CD4-positive, alpha-beta T cell treated with Interleukin-4 for 4 hours (primary cell): Measurements from ENCODE around the gene SWAP70.

Experiments
- DNase-seq: peaks from one replicate; pipeline ENCODE4 v3.0.0-alpha.2; 2020

Gene SWAP70

DNA sequence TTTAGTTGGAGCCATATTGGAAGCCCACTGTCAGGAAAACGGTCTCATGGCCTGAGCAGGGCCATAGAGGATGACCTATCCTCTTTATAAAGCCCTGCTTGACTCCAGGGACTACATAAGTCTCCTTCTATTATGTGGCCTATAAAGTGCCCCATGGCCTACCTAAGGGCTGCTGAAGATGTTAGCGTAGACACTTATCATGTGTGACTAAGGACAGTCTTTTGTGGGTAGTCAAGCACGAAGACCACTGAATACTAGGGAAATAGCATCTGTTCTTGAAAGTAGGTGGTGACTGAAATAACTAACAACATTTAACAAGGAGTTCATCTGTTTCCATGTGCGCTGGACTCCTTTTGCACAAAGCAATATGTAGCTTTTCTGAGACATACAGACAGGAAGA lies 117.1 kb downstream of the SWAP70 start:
- DNase-seq: no peak

DNA sequence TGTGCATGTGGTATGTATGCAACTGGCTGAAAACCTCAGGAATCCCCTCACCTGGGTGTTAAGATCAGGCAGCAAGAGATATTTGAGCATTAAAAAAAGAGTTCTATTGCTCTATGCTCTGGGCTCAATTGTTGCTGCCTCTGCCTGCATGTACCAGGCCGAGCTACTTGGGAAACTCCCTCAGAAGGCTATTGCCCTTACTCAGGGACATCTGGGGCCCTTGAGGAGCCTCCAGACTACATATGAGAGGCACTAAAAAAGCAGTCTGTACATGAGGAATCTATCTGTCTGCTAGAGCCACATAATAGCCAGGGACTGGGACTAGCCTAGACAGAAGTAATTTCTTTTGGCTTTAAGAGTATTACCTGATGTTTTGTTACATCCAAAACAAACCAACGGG lies 120.1 kb downstream of the SWAP70 start:
- DNase-seq: no peak

DNA sequence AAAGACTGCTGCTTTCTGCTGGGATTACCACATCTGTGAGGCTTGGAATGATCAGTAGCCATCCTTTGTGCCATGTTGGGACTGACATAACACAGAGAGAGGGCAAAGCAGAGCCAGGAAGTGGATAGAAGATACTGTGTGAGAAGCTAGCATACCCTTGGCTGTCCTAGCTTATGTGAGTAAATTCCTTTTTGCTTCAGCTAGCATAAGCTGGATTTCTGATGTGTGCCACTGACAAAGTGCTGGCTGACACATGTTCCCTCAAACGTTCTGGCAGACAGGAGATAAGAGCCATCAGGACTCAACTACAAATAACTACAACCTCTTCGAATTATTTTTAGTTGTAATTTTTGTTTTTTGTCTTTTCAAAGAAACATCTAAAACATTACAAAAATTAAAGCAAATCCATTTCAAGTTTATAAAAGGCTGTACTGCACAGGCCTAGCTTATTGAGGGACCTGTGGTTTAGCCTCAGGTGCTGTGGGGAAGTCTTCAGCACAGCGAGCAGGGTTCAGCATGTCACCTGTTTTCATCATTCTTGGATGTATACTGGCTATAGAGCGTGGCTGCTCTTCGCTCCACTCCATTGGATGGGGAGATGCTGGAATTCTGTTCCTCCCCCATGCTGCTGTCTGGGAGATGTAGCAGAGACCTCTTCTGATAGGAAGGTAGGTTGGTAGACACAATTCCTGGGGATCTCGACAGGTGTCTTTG lies 120.9 kb downstream of the SWAP70 start:
- DNase-seq: no peak

DNA sequence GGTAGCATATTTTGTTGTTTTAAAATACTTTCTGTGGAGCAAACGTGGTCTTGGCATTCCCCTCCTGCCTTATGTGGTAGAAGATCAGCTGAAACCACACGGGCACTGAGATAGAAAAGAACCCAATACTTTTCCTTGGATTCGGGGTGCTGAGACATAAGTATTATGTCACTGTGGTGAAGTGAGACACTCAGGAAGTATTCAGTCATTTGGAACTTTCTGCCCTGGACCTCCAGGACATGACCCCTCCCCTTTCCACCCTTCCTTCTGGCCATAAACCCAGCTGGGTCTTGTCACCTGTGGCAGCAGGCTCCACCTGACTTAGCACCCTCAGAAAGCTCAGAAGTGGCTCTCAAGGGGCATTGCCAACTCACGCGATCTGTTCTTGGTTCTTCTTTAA lies 123.4 kb downstream of the SWAP70 start:
- DNase-seq: no peak

DNA sequence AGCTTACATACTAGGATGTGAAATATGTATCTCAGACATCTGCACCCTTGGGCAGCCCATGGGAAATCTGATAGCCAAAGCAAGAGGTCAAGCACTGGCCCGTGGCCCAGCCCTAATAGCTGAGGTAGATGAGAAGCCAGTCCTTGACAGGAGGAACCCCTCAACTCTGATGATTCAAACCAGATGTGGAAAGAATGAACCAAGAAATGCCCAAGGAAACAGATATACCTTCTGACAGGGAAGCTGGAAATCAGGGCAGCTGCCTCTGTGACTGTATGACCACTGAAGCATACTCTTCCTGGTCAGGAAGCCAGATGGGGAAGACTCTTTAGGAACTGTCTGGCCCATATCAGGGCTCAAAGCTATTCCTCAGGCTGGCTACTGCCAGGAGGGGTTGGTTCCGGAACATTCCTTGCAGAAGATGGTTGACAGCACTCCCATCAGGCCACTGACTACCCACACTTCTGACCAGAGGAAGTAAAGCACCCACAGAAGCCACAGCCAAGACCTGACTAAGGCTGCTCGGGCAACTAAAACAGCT lies 124.2 kb downstream of the SWAP70 start:
- DNase-seq: no peak

DNA sequence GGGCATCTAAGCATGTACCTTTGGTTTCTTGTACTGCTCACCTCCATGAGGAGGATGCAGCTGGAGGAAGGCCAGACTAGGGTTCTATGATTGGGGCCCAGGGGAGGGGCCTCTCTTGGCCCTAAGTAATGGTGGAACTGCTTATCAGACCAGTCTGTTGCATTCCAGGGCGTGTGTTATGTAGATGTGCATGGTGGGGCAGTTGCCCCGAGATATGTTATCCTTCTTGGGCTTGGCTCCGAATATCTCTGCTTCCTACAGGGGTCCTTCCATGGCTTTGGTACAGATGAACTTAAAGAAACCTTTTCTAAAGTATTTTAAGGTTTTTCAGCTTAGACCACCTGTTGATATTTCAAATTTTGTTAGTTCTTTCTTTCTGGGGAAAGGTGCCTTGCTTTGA lies 126.0 kb downstream of the SWAP70 start:
- no peak for DNase-seq

DNA sequence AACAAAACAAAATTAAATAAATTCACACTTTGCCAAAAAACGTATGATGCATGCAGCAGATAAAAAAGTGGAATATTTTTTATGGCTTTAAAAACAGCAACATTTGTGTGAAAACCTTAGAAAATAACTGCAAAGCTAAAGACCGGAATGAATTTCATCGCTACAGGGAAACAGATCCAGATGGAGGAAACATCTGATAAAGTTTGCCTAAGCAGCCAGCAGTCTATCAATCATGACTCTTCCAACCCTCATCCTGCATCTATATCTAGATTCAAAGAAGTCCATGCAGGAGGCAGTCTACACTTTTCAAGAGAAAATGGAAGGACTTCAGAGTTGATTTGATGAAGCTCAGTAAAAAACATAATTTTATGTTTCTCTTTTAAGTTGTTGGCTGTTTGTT lies 126.8 kb downstream of the SWAP70 start:
- DNase-seq: no peak

DNA sequence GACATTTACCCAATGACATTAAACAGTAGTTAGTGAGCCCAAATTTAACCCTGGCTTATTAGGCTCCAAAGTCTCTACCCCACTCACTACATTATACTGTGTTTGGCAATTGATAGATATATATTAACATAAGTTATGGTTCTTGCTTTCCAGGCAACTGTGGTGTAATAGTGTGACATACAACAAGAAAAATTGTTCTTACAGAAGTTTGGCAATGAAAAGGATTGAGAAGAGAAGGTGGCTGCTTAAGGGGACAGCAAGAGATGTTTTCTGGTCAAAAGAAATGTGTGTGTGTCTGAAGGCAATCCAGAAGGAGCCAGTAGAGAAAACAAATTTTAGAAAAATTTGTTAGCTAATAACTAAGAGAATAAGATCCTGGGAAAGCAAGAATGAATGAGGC lies 132.4 kb downstream of the SWAP70 start:
- no peak for DNase-seq

DNA sequence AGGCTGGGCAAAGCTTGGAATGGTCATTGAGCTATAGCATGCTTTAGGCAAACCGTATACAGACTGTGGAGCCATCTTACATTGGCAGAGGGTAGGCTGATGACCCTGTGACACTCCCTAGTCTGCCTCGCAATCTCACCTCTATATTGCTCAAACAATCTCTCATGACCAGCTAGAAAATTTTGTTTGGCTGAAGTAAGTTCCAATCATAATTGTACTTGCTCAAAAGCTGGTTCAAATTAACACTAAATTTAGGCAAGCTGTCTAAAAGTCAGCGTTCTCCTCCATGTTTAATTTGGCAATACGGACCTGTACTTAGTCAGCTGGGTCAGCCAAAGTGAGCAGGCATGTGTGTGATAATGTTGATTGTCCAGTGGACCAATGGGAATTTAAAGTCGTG lies 133.0 kb downstream of the SWAP70 start:
- no peak for DNase-seq

DNA sequence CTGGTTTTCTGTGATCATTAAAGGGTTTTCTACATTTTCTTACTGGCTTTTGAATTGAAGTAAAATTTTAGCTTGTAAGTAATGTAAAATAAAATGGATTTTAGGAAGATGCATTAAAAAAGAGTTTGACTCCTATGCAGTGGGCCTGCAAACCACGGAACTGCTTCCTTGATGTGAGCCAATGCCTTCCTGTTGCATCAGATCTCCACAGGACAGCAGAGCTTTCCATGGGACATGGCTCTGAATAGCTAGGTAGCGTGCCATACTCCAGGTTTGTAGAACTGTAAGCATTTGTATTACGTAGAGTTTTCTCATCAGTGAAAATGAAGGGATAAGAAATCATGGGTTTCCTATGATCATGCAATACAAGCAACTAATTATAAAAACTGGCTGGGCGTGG lies 133.4 kb downstream of the SWAP70 start:
- DNase-seq: no peak

DNA sequence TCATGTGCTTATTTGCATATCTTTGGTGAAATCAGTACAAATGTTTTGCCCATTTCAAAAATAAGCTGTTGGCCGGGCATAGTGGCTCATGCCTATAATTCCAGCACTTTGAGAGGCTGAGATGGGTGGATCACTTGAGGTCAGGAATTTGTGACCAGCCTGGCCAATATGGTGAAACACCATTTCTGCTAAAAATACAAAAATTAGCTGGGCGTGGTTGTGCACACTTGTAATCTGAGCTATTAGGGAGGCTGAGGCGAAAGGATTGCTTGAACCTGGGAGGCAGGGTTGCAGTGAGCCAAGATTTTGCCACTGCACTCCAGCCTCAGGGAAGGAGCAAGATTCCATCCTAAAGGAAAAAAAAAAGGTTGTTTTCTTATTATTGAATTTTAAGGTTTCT lies 136.0 kb downstream of the SWAP70 start:
- no peak for DNase-seq

DNA sequence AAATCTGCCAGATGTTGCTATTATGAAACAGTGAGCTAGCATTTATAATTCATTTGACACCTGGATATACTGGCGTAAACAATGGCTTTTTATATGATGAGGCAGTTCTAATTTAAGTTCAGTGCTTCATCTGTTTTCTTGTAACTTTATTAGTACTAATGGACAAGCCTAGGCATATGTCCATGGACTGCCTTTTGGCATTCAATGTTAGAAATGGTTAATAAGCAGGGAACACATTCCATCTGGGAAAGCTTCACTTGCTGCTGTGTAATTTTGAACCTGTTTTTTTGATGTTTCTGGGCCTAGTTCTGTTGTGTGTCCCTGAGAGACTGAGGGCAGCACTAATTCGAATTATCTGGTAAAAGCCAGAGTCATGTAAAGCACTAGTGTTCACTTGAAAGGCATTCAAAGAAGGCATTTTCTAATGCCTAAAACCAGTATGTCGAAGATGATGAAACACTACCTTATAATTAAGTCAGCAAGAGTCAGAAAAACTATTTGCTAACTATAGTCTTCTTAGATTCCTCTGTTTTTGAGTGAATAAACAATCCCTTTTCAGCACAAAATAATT lies 138.5 kb downstream of the SWAP70 start:
- no peak for DNase-seq
